ENCODE results near the gene LHX3. TPM values are rescaled to one million over a fixed set of nuclear protein-coding genes. Genes with fewer than 3 reads are reported as not detected.

The LHX3 gene
- polyA plus RNA-seq, 1 of the 3 experiments (the other 2 are of a cell fraction): not detected

- H3K4me2 ChIP-seq: no peak overlapping the region
- peaks cover 43% of the 10 kb centered on the region for H4K20me1 ChIP-seq (ENCODE audit: insufficient read depth)
- ChIA-PET POLR2A (interaction anchor here (0.8 kb wide), 1 partner anchor 19 kb away, joined by 3 read pairs; no protein-coding TSS in a partner anchor), CTCF (interaction anchor here (1.0 to 3.5 kb wide), 6 partner anchors 10 to 269 kb away, joined by 3 to 15 read pairs (median 4); no protein-coding TSS in a partner anchor)
- H3K9me3 ChIP-seq: no peaks in the 10 kb centered on the region
- WGBS (ENCODE audit: low lambda C conversion rate): 98% methylated on average over 21 of the region's 27 CpGs
- no peak overlapping the region for H2AFZ ChIP-seq (ENCODE audit: low read depth)
- H3K9ac ChIP-seq: no peak overlapping the region
- H3K27me3 ChIP-seq (ENCODE audit: insufficient read depth): no peaks in the 10 kb centered on the region
- H3K4me3 ChIP-seq (ENCODE audit: low read depth in 2 of 2, low read length in 1 of 2): no peak overlapping the region
- H3K79me2 ChIP-seq (ENCODE audit: insufficient read depth): peaks cover 1% of the 10 kb centered on the region
- TF ChIP-seq JUND (IDR thresholded peaks at IDR 0.05) (no peak), GABPA (IDR thresholded peaks at IDR 0.05; ENCODE audit: low read depth) (no peak), NFIC (IDR thresholded peaks at IDR 0.05; ENCODE audit: borderline replicate concordance) (no peak), FOXJ3 (CRISPR knock-in tag; IDR thresholded peaks at IDR 0.05) (no peak), RFX5 (IDR thresholded peaks at IDR 0.05; ENCODE audit: low read length) (no peak), TAF1 (IDR thresholded peaks at IDR 0.05; ENCODE audit: borderline replicate concordance, low read depth, low read length) (no peak), REST (IDR thresholded peaks at IDR 0.05; ENCODE audit: low read depth, low read length) (no peak), RXRA (IDR thresholded peaks at IDR 0.05; ENCODE audit: borderline replicate concordance, low read depth) (no peak), MXI1 (IDR thresholded peaks at IDR 0.05; ENCODE audit: low read depth, low read length) (no peak), FOXM1 (IDR thresholded peaks at IDR 0.05; ENCODE audit: low read depth) (no peak), CHD2 (IDR thresholded peaks at IDR 0.05; ENCODE audit: low read length, partially characterized antibody) (no peak), NRF1 (IDR thresholded peaks at IDR 0.05; ENCODE audit: low read depth, low read length) (no peak), IRF3 (IDR thresholded peaks at IDR 0.05; ENCODE audit: low read depth, low read length) (no peak), RAD21 (IDR thresholded peaks at IDR 0.05; ENCODE audit: low read length) (no peak), EZH2phosphoT487 (IDR thresholded peaks at IDR 0.05; ENCODE audit: borderline replicate concordance, low read depth) (no peak), YY1 (IDR thresholded peaks at IDR 0.05; ENCODE audit: low read depth) (no peak), CTCF (IDR thresholded peaks at IDR 0.05) (no peak), PBX3 (IDR thresholded peaks at IDR 0.05) (no peak)
- H3K9me2 ChIP-seq: no peaks in the 10 kb centered on the region
- H3K36me3 ChIP-seq (replicated peaks in 1 of 2; ENCODE audit: control insufficient read depth in 1 of 2, insufficient read depth in 2 of 2, low read length in 1 of 2): peaks cover 0 to 28% of the 10 kb centered on the region in 2 experiments
- peaks cover 0 to 6% of the 10 kb centered on the region in 2 experiments; a peak in 1 of 4 replicates for H3K4me1 ChIP-seq (ENCODE audit: control insufficient read depth in 1 of 2, insufficient read depth in 2 of 2, low read depth in 1 of 2, low read length in 1 of 2)
- H3K27ac ChIP-seq (ENCODE audit: low read depth in 2 of 2, low read length in 1 of 2): no peak overlapping the region
- no peaks in the 10 kb centered on the region for H3F3A ChIP-seq (replicated peaks; ENCODE audit: insufficient read depth)
- no peak for DNase-seq
Measured at GRCh38 chr9:136235709-136236455, 31.0 kb upstream of the LHX3 start.
